ENCODE results near the gene ZNF740.
A peak's percentile ranks its signal among the peaks of the same experiment; 100 is the strongest.

ZNF740 gene

DNA sequence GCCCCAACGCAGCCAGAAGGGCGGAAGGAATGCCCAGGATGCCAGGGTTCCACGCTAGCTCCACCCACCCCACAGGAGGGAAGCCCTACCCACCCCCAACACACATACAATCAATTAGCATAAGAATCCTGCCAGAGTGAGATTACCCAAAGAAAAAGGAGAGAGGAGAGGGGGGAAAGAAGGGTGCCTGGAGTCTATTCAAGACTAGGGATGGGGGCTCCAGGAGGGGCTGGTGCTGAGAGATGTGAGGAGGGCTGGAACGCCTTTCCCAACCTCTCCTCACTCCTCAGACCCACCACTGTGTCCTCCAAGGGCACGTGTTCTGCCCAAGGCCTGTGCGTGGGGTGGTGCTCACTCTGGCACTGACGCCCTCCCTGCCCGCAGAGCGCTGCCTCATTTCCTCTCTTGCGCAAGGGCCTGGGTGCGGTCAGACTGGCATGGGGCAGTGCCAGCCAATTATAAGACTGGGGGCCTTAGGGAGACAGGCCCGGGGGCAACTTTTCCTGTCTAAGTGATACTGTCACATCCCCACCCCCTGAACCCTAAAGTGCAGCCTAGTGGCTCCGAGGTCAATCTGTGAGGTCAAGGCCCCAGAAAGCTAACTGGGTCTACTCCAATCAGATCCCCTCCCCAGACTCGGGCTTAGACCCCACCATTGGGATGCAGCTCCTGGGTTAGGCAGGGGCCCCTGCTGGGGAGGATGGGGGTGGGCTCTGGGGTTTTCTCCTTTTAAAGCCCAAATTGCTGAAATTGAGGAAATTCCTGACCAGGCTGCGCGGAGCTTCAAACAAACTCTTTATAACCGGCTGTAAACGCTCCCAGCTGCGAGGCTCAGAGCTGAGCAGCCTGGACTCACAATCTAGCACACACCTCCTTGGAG is 36.8 kb downstream of the ZNF740 start:
- DNase-seq (ENCODE audit: low read depth, low spot score), result no peak
- in situ Hi-C loops (cut with HindIII; ENCODE audit: low sequenced_read_pairs), result no loop called here
- H3K4me3 ChIP-seq (ENCODE audit: low read depth, low read length), result no peak overlapping the region
- TF ChIP-seq, protein P1, sequence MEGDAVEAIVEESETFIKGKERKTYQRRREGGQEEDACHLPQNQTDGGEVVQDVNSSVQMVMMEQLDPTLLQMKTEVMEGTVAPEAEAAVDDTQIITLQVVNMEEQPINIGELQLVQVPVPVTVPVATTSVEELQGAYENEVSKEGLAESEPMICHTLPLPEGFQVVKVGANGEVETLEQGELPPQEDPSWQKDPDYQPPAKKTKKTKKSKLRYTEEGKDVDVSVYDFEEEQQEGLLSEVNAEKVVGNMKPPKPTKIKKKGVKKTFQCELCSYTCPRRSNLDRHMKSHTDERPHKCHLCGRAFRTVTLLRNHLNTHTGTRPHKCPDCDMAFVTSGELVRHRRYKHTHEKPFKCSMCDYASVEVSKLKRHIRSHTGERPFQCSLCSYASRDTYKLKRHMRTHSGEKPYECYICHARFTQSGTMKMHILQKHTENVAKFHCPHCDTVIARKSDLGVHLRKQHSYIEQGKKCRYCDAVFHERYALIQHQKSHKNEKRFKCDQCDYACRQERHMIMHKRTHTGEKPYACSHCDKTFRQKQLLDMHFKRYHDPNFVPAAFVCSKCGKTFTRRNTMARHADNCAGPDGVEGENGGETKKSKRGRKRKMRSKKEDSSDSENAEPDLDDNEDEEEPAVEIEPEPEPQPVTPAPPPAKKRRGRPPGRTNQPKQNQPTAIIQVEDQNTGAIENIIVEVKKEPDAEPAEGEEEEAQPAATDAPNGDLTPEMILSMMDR (IDR thresholded peaks at IDR 0.05; ENCODE audit: low read depth, low read length), result no peak

DNA sequence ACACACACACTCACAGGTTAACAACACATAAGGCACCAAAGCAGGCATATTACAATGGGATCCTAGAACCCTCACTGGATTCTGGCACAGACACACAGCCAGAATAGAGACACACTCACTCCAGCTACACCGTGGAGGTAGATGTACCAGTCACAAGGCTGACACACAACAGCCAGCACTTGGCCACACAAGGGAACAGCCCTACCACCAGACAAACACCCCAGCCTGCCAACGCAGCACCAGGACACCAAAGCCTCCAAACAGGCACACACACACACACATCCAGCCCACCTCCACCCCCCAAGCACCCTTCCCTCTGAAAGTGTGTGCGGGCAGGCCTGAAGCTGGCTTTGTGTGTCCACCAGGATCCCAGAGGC is 37.4 kb downstream of the ZNF740 start:
- DNase-seq (ENCODE audit: low read depth, low spot score), result no peak
- peak overlapping the region; percentile 57 for H3K4me3 ChIP-seq (ENCODE audit: low read depth, low read length)
- TF ChIP-seq, protein P1 (IDR thresholded peaks at IDR 0.05; ENCODE audit: low read depth, low read length), result no peak

DNA sequence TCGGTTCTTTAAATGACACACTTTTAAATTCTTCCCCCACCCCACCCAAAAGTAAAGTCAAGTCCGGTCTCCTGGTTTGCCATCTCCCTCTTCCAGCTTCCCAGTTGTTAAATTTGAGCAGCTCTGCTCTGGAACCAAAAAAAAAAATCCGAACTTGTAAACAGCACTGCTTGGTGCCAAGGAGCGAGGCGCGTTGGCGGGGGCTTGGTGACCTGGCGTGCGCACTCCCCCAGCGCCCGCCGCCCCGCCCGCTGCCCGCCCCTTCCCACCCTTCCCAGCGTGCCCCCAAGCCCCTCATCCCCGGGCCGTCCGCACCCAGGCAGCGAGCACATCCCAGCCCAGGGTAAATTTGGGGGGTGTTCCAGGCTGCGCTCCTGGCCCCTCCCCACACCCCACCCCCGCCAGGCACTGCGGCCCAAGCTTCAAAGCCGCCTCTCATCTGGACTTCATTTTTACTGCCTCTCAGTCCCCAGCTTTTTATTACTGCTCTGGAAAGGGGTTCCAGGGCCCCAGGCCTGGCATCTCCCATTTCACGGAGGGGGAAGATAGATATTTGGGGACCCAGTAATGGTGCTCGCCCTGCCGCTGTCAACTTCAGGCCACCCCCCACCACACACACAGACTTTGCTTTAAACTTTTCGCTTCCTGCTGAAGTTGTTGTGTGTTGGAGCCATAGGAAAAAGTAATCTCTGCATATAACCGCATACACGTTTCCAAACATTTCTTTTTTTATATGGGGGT is 38.2 kb downstream of the ZNF740 start:
- peak overlapping the region; percentile 57 for H3K4me3 ChIP-seq (ENCODE audit: low read depth, low read length)
- in situ Hi-C loops (cut with HindIII; ENCODE audit: low sequenced_read_pairs), result no loop called here
- no peak for DNase-seq (ENCODE audit: low read depth, low spot score)
- TF ChIP-seq, protein P1 (IDR thresholded peaks at IDR 0.05; ENCODE audit: low read depth, low read length), result no peak

More for the DNA sequence above, 37.4 kb downstream of the ZNF740 start:
- in situ Hi-C loops (cut with HindIII; ENCODE audit: low sequenced_read_pairs), result no loop called here

DNA sequence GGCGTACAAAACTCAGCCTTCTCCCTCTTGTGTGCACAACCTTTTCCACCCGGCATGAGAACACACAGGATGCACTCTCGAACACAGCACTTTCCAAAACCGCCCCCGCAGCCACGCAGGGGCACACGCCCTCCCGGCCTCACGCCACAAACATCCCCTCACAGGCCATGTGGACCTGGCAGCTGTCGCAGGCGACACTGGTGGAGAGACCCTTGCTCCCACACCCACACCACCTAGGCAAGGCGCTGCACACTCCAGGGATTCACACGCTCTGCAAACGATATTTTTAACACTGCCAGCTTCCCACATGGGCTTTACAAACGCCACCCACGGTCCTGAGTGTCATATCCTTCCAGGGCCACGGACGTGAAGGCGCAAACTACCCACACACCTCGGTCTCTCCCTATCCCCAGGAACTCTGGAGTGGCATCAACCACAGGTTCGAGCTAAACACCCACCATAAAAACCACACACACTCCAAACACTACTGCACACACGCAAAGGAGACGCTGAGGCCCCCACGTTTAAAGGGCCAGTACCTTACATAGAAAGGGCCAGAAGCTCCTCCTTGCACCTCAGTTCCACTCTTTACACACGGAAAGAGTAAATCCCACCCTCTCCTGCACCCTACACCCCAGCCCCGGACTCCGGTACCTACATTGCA is 38.9 kb downstream of the ZNF740 start:
- in situ Hi-C loops (cut with HindIII; ENCODE audit: low sequenced_read_pairs), result no loop called here
- DNase-seq (ENCODE audit: low read depth, low spot score), result peak; percentile 48
- TF ChIP-seq, protein P1 (IDR thresholded peaks at IDR 0.05; ENCODE audit: low read depth, low read length), result no peak
- peak overlapping the region; percentile 57 for H3K4me3 ChIP-seq (ENCODE audit: low read depth, low read length)

DNA sequence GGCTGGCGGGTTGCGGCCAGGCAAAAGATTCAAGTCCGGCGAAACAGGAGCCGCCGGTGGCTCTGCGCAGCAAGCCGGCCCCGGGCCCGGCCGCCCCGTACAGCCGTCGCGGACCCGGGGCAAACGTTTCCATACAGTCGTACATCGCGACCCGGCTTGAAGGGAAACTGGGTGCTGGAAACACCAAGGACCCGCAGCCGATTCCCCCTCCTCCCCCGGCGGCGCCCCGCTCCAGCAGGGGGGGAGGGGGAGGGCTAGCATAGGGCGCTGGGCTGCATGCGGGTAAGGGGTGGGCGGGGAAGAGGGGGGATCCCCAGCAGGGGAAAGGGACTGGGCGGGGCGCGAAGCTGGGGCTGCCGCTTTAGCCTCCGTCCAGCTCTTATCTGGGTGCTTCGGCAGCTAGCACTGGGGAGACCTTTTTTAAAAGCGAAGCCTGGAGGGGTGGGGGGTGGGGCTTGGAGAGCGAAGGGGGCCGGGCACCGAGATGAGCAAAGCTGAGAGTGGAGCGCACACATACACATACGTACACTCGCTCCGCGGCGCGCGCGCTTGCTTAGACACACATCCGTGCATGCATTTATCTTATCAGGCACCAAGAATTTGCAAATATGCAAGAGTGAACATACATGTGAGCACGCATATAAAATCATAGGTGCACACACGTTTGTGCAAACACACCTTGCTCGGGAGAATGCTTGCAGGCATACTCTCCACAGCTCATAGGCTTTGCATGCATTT is 39.6 kb downstream of the ZNF740 start:
- in situ Hi-C loops (cut with HindIII; ENCODE audit: low sequenced_read_pairs), result no loop called here
- TF ChIP-seq, protein P1 (IDR thresholded peaks at IDR 0.05; ENCODE audit: low read depth, low read length), result no peak
- H3K4me3 ChIP-seq (ENCODE audit: low read depth, low read length), result peak overlapping the region; percentile 57
- DNase-seq (ENCODE audit: low read depth, low spot score), result peak; percentile 82

All from astrocyte of the spinal cord (primary cell).